HepG2 (cell line): ENCODE data around the gene ADIPOR2. TPM values are rescaled to one million over a fixed set of nuclear protein-coding genes. Genes with fewer than 3 reads are reported as not detected.

Experiments
- DNMT3B ChIP-seq: conservative IDR thresholded peaks from 2 replicates; pipeline ENCODE4 v1.6.1; 2016; ENCODE audit warnings: missing biosample characterization, control low read depth
- GATAD2A ChIP-seq: IDR thresholded peaks from 2 replicates; pipeline ENCODE4 v1.6.1; 2016
- HMGA1 ChIP-seq: sonication (generic); formaldehyde crosslinking; conservative IDR thresholded peaks from 2 replicates; pipeline ENCODE4 v1.4.0; 2020; ENCODE audit warnings: missing genetic modification reagents
- NFE2L1 ChIP-seq: sonication (generic); formaldehyde crosslinking; IDR thresholded peaks from 2 replicates; pipeline ENCODE4 v1.4.0; 2020; ENCODE audit warnings: missing genetic modification reagents, mild to moderate bottlenecking, borderline replicate concordance
- NFRKB ChIP-seq: fragments of 450-650 bp; IDR thresholded peaks from 2 replicates; pipeline ENCODE4 v1.6.1; 2017
- PAF1 ChIP-seq: IDR thresholded peaks from 2 replicates; pipeline ENCODE4 v1.6.1; 2016; ENCODE audit warnings: missing genetic modification reagents, missing compliant biosample characterization
- PRDM4 ChIP-seq: sonication (generic); formaldehyde crosslinking; IDR thresholded peaks from 2 replicates; pipeline ENCODE4 v1.9.0; 2021; ENCODE audit warnings: missing genetic modification reagents, borderline replicate concordance
- PRPF4 ChIP-seq: fragments of 200-400 bp; formaldehyde crosslinking; IDR thresholded peaks from 2 replicates; pipeline ENCODE4 v1.6.1; 2016; ENCODE audit warnings: low read length, low read depth; ENCODE audit not compliant: poor library complexity, severe bottlenecking
- RXRB ChIP-seq: IDR thresholded peaks from 2 replicates; pipeline ENCODE4 v1.6.1; 2016; ENCODE audit warnings: borderline replicate concordance, missing genetic modification reagents, missing compliant biosample characterization
- SALL1 ChIP-seq: sonication (generic); formaldehyde crosslinking; IDR thresholded peaks from 2 replicates; pipeline ENCODE4 v1.8.0; 2022; ENCODE audit warnings: mild to moderate bottlenecking, missing genetic modification reagents
- SIX4 ChIP-seq: sonication (generic); formaldehyde crosslinking; IDR thresholded peaks from 2 replicates; pipeline ENCODE4 v1.4.0; 2020; ENCODE audit warnings: missing genetic modification reagents
- TGIF2 ChIP-seq: IDR thresholded peaks from 2 replicates; pipeline ENCODE4 v1.6.1; 2016; ENCODE audit warnings: control low read depth, missing compliant biosample characterization
- ZBTB49 ChIP-seq: sonication (generic); formaldehyde crosslinking; IDR thresholded peaks from 2 replicates; pipeline ENCODE4 v1.4.0; 2020; ENCODE audit warnings: missing genetic modification reagents, borderline replicate concordance
- ZHX2 ChIP-seq, 2 experiments: sonication (generic) in 1 of 2; formaldehyde crosslinking in 1 of 2; IDR thresholded peaks; 2 replicates each; pipeline versions ENCODE4 v1.6.1 to v1.9.0; 2014 to 2022; ENCODE audit warnings: antibody characterized with exemption in 1 of 2, borderline replicate concordance in 1 of 2, inconsistent platforms in 1 of 2, low read depth in 1 of 2, missing genetic modification reagents in 1 of 2
- ZNF275 ChIP-seq: sonication (generic); formaldehyde crosslinking; IDR thresholded peaks from 2 replicates; pipeline ENCODE4 v1.8.0; 2022; ENCODE audit warnings: missing genetic modification reagents, mild to moderate bottlenecking, inconsistent platforms, borderline replicate concordance
- ZNF33A ChIP-seq: sonication (generic); formaldehyde crosslinking; IDR thresholded peaks from 2 replicates; pipeline ENCODE4 v1.5.1; 2020; ENCODE audit warnings: missing genetic modification reagents, mild to moderate bottlenecking, moderate library complexity, borderline replicate concordance
- ZNF878 ChIP-seq: sonication (generic); formaldehyde crosslinking; IDR thresholded peaks from 2 replicates; pipeline ENCODE4 v1.8.1; 2023; ENCODE audit warnings: mild to moderate bottlenecking, missing genetic modification reagents, moderate library complexity
- polyA plus RNA-seq, 8 experiments: library from polyadenylated mRNA; depleted of rRNA in 3 of 8; stranded (reverse) in 7 of 8; unstranded in 1 of 8; fragments of >200 nt; fragmentation: Illumina TruSeq in 4 of 8; extraction: Trizol in 4 of 8; gene quantifications; 2 replicates each; pipeline versions ENCODE4 v1.2.1 to v1.2.3, GENCODE V29; 2011 to 2016; ENCODE audit warnings: low read depth in 4 of 8, missing spikeins in 1 of 8, mixed read lengths in 1 of 8; ENCODE audit not compliant: insufficient read depth in 1 of 8
- total RNA-seq, 5 experiments: library from RNA; depleted of rRNA; stranded (reverse); fragments of >200 nt; fragmentation: Illumina TruSeq; extraction: Trizol; gene quantifications; 2 replicates each; pipeline ENCODE4 v1.2.3, GENCODE V29; 2016; ENCODE audit warnings: low read depth in 1 of 5

The ADIPOR2 gene
- total and polyA plus RNA-seq, 2 of the 13 experiments (the other 11 are each of a cell fraction or from before 2014, with no cell fraction given), result 35.2 to 52.2 TPM

- no peak for TF ChIP-seq ZHX2 (IDR thresholded peaks at IDR 0.05; ENCODE audit: low read depth)
- TF ChIP-seq ZHX2 (CRISPR knock-in tag; IDR thresholded peaks at IDR 0.05; ENCODE audit: borderline replicate concordance), result no peak
- TF ChIP-seq PRDM4 (CRISPR knock-in tag), result no peak
- TF ChIP-seq RXRB (CRISPR knock-in tag), result peak; percentile 79
- TF ChIP-seq PRPF4, result no peak
- no peak for TF ChIP-seq HMGA1 (CRISPR knock-in tag)
- TF ChIP-seq GATAD2A (CRISPR knock-in tag), result peak; percentile 92
- TF ChIP-seq SALL1 (CRISPR knock-in tag), result peak; percentile 60
- TF ChIP-seq NFE2L1 (CRISPR knock-in tag), result no peak
- TF ChIP-seq TGIF2 (CRISPR knock-in tag), result no peak
- TF ChIP-seq ZBTB49, result no peak
- TF ChIP-seq ZNF878 (CRISPR knock-in tag), result no peak
- TF ChIP-seq PAF1 (CRISPR knock-in tag), result no peak
- TF ChIP-seq DNMT3B (CRISPR knock-in tag), result peak; percentile 80; the same call in 1 of the 2 replicates
- no peak for TF ChIP-seq NFRKB
- no peak for TF ChIP-seq ZNF275
- no peak for TF ChIP-seq SIX4
- TF ChIP-seq ZNF33A (CRISPR knock-in tag), result no peak
Measured at GRCh38 chr12:1660304-1661187, 30.3 kb upstream of the ADIPOR2 start (continued).
